ENCODE measurements around the gene SLC25A29. TPM values are rescaled to one million over a fixed set of nuclear protein-coding genes. Genes with fewer than 3 reads are reported as not detected.

Gene SLC25A29
- total RNA-seq, 1 donor from 2014 or later = 57.0 TPM

DNA sequence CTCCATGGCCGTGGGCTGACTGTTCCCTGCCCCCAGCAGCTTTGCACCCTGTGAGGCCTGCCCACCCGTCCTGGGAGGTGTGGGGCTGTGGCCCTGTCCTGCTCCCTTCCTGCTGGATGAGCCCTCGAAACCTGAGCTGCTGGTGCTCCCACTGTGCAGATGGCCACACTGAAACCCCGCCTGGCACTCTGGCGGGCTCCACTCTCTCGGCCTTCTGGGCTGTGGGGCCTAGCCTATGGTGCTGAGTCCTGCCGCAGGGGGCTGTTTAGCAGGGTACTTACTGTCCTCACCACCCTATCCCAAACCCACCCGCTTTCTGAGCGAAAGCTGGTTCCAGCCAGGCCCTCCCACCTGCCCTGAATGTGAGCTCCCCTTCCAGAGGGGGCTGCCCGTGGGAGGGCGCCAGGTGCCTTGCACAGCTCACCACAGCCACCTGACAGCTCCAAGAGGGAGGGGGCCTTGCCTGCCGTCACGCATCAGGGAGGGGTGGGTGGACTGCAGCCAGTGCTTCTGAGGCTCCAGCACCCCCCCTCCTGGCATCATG, 24.2 kb upstream of the SLC25A29 start:
- Mint-ChIP-seq H3K4me3 (ENCODE audit: unreplicated experiment) (no peak overlapping the region), H3K9me3 (ENCODE audit: unreplicated experiment) (no peaks in the 10 kb centered on the region), H3K27ac (ENCODE audit: unreplicated experiment) (no peak overlapping the region), H3K36me3 (ENCODE audit: unreplicated experiment) (peaks cover 10% of the 10 kb centered on the region), H3K27me3 (ENCODE audit: unreplicated experiment) (no peaks in the 10 kb centered on the region), H3K4me1 (ENCODE audit: unreplicated experiment) (no peaks in the 10 kb centered on the region)
- TF ChIP-seq, protein P1, sequence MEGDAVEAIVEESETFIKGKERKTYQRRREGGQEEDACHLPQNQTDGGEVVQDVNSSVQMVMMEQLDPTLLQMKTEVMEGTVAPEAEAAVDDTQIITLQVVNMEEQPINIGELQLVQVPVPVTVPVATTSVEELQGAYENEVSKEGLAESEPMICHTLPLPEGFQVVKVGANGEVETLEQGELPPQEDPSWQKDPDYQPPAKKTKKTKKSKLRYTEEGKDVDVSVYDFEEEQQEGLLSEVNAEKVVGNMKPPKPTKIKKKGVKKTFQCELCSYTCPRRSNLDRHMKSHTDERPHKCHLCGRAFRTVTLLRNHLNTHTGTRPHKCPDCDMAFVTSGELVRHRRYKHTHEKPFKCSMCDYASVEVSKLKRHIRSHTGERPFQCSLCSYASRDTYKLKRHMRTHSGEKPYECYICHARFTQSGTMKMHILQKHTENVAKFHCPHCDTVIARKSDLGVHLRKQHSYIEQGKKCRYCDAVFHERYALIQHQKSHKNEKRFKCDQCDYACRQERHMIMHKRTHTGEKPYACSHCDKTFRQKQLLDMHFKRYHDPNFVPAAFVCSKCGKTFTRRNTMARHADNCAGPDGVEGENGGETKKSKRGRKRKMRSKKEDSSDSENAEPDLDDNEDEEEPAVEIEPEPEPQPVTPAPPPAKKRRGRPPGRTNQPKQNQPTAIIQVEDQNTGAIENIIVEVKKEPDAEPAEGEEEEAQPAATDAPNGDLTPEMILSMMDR (IDR thresholded peaks at IDR 0.05) = no peak
- no peak for DNase-seq (ENCODE audit: extremely low spot score, unreplicated experiment)

DNA sequence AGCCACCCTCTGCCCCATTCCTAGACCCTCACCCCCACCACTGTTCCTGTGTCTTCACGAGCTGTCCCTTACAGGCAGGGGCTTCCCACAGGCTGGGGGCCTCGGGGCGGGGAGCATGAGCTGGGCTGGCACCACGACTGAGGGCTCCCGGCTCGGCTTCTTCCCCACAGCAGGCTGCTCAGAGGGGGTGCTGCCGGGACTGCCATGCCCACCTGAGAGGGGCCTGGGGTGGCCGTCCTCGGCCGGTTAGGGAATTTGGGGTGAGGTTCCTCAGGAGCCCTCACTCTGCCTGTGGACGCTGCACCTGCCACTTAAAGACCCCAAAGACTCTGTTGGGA, 23.7 kb upstream of the SLC25A29 start:
- DNase-seq (ENCODE audit: extremely low spot score, unreplicated experiment) = no peak
- Mint-ChIP-seq H3K36me3 (ENCODE audit: unreplicated experiment) (peaks cover 7% of the 10 kb centered on the region), H3K9me3 (ENCODE audit: unreplicated experiment) (no peaks in the 10 kb centered on the region), H3K4me3 (ENCODE audit: unreplicated experiment) (no peak overlapping the region), H3K4me1 (ENCODE audit: unreplicated experiment) (no peaks in the 10 kb centered on the region), H3K27me3 (ENCODE audit: unreplicated experiment) (no peaks in the 10 kb centered on the region), H3K27ac (ENCODE audit: unreplicated experiment) (no peak overlapping the region)
- TF ChIP-seq, protein P1 (IDR thresholded peaks at IDR 0.05) = no peak

DNA sequence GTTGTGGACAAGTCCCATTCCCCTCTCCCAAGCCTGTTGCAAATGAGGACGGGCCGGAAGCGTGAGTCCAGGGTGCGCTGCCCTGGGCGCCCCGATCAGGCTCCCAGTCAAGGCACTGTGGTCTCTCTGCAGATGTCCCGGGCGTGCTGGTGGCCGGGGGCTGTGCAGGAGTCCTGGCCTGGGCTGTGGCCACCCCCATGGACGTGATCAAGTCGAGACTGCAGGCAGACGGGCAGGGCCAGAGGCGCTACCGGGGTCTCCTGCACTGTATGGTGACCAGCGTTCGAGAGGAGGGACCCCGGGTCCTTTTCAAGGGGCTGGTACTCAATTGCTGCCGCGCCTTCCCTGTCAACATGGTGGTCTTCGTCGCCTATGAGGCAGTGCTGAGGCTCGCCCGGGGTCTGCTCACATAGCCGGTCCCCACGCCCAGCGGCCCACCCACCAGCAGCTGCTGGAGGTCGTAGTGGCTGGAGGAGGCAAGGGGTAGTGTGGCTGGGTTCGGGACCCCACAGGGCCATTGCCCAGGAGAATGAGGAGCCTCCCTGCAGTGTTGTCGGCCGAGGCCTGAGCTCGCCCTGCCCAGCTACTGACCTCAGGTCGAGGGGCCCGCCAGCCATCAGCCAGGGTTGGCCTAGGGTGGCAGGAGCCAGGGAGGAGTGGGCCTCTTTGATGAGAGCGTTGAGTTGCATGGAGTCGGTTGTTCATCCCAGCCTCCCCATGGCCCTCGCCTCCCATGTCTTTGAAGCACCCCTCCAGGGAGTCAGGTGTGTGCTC, 23.2 kb upstream of the SLC25A29 start:
- Mint-ChIP-seq H3K27me3 (ENCODE audit: unreplicated experiment) (no peaks in the 10 kb centered on the region), H3K36me3 (ENCODE audit: unreplicated experiment) (peaks cover 5% of the 10 kb centered on the region), H3K4me3 (ENCODE audit: unreplicated experiment) (no peak overlapping the region), H3K9me3 (ENCODE audit: unreplicated experiment) (no peaks in the 10 kb centered on the region), H3K4me1 (ENCODE audit: unreplicated experiment) (no peaks in the 10 kb centered on the region), H3K27ac (ENCODE audit: unreplicated experiment) (no peak overlapping the region)
- TF ChIP-seq, protein P1 (IDR thresholded peaks at IDR 0.05) = no peak
- no peak for DNase-seq (ENCODE audit: extremely low spot score, unreplicated experiment)

DNA sequence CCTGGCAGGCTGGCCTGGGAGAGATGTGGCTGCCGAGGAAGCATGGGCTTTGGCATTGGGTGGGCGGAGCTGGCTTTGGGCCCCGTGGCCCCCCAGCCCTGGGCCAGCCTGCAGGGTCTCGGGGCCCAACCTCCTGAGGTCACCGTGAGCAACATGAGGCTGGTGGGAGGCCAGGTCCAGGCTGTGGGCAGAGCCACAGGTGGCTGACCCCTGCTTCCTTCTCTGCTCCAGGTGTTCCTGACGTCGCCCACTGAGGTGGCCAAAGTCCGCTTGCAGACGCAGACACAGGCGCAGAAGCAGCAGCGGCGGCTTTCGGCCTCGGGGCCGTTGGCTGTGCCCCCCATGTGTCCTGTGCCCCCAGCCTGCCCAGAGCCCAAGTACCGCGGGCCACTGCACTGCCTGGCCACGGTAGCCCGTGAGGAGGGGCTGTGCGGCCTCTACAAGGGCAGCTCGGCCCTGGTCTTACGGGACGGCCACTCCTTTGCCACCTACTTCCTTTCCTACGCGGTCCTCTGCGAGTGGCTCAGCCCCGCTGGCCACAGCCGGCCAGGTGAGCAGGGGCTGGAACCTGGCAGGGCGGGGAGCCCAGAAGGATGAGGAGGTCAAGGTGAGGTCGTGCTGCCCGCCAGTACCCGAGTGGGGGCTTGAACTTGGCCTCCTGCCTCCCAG, 22.4 kb upstream of the SLC25A29 start:
- H3K27ac Mint-ChIP-seq (ENCODE audit: unreplicated experiment) = no peak overlapping the region
- peaks cover 3% of the 10 kb centered on the region for H3K36me3 Mint-ChIP-seq (ENCODE audit: unreplicated experiment)
- TF ChIP-seq, protein P1 (IDR thresholded peaks at IDR 0.05) = no peak
- H3K27me3 Mint-ChIP-seq (ENCODE audit: unreplicated experiment) = no peaks in the 10 kb centered on the region
- DNase-seq (ENCODE audit: extremely low spot score, unreplicated experiment) = no peak
- no peaks in the 10 kb centered on the region for H3K9me3 Mint-ChIP-seq (ENCODE audit: unreplicated experiment)
- H3K4me3 Mint-ChIP-seq (ENCODE audit: unreplicated experiment) = no peak overlapping the region
- H3K4me1 Mint-ChIP-seq (ENCODE audit: unreplicated experiment) = no peaks in the 10 kb centered on the region

DNA sequence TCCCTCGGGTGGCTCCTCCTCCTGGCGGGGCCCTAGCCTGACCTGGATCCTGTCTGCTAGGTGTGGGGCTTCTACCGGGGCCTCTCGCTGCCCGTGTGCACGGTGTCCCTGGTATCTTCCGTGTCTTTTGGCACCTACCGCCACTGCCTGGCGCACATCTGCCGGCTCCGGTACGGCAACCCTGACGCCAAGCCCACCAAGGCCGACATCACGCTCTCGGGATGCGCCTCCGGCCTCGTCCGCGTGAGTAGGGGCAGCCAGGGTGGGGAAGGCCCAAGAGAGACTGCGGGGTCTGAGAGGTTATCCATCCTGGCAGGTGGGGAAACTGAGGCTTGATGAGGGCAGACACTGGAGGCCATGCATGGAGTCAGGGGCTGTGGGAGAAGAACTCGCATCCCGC, 20.9 kb upstream of the SLC25A29 start:
- H3K4me3 Mint-ChIP-seq (ENCODE audit: unreplicated experiment) = no peak overlapping the region
- TF ChIP-seq, protein P1 (IDR thresholded peaks at IDR 0.05) = no peak
- no peak overlapping the region for H3K27ac Mint-ChIP-seq (ENCODE audit: unreplicated experiment)
- no peaks in the 10 kb centered on the region for H3K9me3 Mint-ChIP-seq (ENCODE audit: unreplicated experiment)
- no peaks in the 10 kb centered on the region for H3K4me1 Mint-ChIP-seq (ENCODE audit: unreplicated experiment)
- no peaks in the 10 kb centered on the region for H3K27me3 Mint-ChIP-seq (ENCODE audit: unreplicated experiment)
- no peak for DNase-seq (ENCODE audit: extremely low spot score, unreplicated experiment)
- no peaks in the 10 kb centered on the region for H3K36me3 Mint-ChIP-seq (ENCODE audit: unreplicated experiment)

Measured in osteocyte (in vitro differentiated cells).